ENCODE data around the gene DCP1B.
A peak's percentile ranks its signal among the peaks of the same experiment; 100 is the strongest.
"Not testable (repeated sequence)": the region's sequence is repeated elsewhere in the genome, so short reads cannot be mapped to it uniquely, and the experiment has no call there.

The DCP1B gene

GRCh38 chr12:1977109-1977508 lies 27.1 kb downstream of the DCP1B start:
- FAIRE-seq: peak; percentile 40

DNA sequence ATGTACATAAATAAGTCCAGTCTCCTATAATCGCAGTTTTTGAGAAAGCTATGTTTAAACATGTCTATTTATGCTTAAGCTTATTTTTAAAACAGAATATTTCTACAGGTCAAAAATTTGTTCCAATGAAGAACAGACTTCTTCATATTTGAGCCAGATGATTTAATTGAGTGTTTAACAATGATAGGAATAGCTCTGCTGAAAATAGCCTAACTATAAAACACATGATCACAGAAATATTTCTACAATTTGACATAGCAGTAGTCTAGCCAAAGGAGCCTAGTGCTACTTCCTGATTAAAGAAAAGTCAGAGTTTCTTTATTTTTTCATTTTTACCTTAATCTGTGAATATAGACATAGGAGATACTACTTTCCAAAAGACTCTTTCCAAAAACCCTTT lies 29.4 kb downstream of the DCP1B start:
- FAIRE-seq: no peak

More at GRCh38 chr12:1977109-1977508, 27.1 kb downstream of the DCP1B start:
- no peak for DNase-seq (ENCODE audit: low spot score)

DNA sequence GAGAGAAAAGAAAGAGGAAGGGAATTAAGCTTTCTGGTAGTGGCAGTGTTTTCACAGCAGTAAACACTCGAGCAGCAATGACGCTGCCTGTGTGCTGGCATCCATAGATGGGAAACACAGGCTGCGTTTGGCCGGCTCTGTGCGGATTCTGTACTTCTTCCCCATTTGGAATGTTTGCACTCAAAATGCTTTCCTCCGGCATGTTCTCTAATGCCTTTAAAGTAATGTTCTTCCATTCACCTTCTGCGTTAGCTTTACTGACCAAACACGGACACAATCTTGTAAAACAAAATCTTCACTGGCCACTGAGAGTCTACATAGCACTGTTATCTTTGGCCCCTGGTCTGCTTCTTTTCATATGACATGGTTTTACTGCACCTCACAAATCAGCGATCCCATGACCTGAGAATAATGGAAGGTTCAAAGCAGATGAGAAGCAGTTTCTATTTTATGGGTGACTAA lies 31.4 kb downstream of the DCP1B start:
- FAIRE-seq (peak; percentile 70), DNase-seq (ENCODE audit: low spot score) (no peak)

More for the DNA sequence above, 29.4 kb downstream of the DCP1B start:
- no peak for DNase-seq (ENCODE audit: low spot score)

- FAIRE-seq: no peak
- no peak for DNase-seq (ENCODE audit: low spot score)
Measured at GRCh38 chr12:1972260-1972659, 32.0 kb downstream of the DCP1B start.

DNA sequence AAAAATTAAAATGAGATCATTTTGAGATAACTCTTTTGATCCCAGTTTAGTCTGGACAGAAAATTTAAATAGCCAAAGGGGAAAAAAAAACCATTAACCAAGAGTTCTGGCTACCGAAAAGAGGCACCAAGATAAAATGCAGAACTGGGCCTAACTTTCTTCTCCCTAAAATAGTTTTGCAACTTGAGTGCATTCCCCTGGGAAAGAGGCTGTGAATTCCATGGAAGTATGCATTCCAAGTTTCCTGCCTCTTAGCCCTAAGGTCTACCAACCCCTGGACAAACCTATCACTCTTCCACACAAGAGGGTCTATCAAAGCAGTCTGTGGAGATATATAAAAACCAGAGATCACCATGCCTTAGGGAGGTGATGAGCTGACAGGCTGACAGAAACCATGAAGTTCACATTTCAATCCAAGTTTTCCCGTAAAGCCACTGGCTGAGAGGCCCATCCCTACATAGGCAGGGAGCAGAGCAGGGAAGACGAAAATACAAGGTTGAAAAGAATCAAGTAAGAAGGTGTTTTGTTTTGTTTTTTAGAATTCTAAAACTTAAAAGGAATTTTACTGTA lies 33.8 kb downstream of the DCP1B start:
- no peak for DNase-seq (ENCODE audit: low spot score)
- FAIRE-seq: no peak

- no peak for DNase-seq (ENCODE audit: low spot score)
- FAIRE-seq: no peak
Measured at GRCh38 chr12:1966561-1967226, 37.6 kb downstream of the DCP1B start.

GRCh38 chr12:1965916-1966315 lies 38.3 kb downstream of the DCP1B start:
- FAIRE-seq (no peak), DNase-seq (ENCODE audit: low spot score) (no peak)

GRCh38 chr12:1962051-1963020 lies 41.9 kb downstream of the DCP1B start:
- DNase-seq (ENCODE audit: low spot score) (no peak), FAIRE-seq (no peak)

DNA sequence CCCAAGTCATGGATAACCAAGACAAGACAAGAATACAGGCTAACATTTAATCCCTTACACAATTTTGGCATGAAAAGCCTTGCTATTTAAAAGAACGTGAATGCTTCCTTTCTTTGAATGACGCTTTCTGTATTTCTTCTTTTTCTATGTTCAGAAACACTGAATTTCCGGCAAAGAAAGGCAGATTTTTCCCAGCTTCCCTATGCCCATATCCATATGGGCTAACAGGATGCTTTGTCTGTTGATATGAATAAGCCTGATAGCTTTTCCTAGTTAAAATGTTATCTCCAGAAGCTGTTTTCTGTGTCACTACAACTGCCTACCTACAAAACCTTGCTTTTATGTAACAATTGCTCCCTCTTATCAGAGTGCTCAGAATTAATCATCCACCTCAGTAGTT lies 47.5 kb downstream of the DCP1B start:
- DNase-seq (ENCODE audit: low spot score) (no peak), FAIRE-seq (no peak)

DNA sequence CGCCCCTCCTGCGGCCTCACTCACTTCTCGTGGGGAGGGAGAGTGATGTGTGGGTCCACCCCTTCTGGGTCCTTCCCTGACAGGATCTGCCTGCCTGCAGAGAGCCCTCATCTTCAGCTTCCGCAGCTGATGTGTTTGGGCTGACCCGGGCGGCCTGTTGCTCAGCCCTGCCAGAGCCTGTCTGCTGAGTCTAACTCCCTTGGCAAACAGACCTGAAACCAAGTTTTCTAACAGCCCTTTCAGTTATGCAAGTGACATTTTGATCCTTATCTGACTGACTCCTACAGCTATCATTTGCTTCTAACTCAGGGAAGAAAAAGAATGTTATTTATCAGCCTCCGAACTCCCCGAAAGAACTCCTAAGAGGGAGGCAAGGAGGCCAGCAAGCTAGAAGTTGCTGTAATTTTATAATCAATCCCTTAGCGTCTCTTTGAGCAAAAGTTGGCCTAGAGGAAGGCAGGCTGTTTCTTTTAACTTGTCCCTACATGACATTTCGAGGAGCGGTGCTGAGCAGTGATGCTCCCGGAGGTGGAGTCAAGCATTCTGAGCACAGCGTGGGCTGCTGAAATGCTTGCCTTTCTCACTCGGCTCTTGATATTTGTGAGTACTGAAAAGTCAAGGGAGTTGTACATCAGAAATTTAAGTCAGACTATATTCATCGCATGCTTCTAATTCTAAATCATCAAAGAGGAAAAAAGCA lies 54.3 kb downstream of the DCP1B start:
- no peak for DNase-seq (ENCODE audit: low spot score)
- no peak for FAIRE-seq

GRCh38 chr12:1948883-1949282 lies 55.4 kb downstream of the DCP1B start:
- FAIRE-seq (no peak), DNase-seq (ENCODE audit: low spot score) (no peak)

GRCh38 chr12:1947081-1947480 lies 57.2 kb downstream of the DCP1B start:
- no peak for DNase-seq (ENCODE audit: low spot score)

DNA sequence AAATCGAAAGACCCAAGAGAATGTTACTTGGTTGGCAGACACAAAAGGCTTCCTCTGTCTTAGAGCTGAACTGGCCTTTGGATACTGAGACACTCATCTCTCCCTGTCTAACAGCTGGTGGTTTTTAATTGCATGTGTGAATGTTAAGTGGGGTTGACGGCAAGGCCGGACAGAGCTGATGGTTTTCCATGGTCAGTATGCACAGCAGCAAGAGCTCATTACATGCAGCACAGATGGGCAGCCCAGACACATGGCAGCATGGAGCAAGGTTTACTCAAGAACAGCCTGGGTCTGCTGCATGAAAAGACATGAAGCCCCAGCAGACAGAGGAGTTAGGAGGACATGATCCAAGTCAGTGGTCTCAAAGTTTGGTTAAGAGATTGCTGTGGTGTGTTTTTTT lies 58.0 kb downstream of the DCP1B start:
- no peak for DNase-seq (ENCODE audit: low spot score)
- FAIRE-seq: peak; percentile 48

More at GRCh38 chr12:1947081-1947480, 57.2 kb downstream of the DCP1B start:
- no peak for FAIRE-seq

- not testable (repeated sequence) for DNase-seq (ENCODE audit: low spot score); FAIRE-seq
Measured at GRCh38 chr12:1945502-1945901, 58.8 kb downstream of the DCP1B start.

GRCh38 chr12:1939801-1940607 lies 64.3 kb downstream of the DCP1B start:
- DNase-seq (ENCODE audit: low spot score) (peak; percentile 88), FAIRE-seq (peak; percentile 82)

GRCh38 chr12:1939331-1939730 lies 64.9 kb downstream of the DCP1B start:
- no peak for FAIRE-seq
- no peak for DNase-seq (ENCODE audit: low spot score)

DNA sequence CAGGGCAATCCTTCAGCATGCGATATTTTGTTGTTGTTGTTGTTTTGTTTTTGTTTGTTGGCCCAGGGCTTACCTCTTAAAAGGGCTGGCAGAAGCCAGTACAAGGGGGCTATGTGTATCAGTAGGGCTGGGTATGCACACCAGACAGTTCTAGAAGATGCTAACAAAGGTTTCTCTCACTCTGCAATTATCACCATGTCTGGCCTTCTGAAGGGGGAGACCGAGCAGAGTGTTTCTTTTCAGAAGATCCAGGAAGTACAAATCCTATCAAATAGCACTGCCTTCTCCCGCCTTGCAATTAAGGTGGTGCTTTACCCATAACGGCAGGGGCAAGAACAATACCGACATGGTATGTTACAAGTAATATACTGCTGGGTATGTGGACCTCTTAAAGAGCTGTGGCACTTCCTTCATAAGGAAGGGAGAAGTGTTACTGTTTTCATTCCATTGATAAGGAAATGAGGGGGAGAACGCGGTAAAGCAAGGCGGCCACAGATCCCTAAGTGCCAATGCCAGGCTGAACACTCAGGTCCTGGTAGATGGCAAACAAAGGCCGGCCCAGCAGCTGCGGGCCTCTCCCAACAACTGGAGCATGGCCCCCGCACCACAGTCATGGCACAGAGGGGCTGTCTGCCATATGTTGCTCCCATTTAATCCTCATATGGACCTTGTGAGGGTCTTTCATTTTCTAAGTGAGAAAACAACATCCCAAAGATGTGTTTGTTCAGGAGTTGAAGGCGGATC lies 66.6 kb downstream of the DCP1B start:
- no peak for DNase-seq (ENCODE audit: low spot score)
- FAIRE-seq: peak; percentile 52

GRCh38 chr12:1936406-1937320 lies 67.6 kb downstream of the DCP1B start:
- DNase-seq (ENCODE audit: low spot score): peak; percentile 66

More at GRCh38 chr12:1936406-1937320, 67.6 kb downstream of the DCP1B start:
- peak; percentile 32 for FAIRE-seq
